ENCODE results near the gene BCL3. TPM values are rescaled to one million over a fixed set of nuclear protein-coding genes. Genes with fewer than 3 reads are reported as not detected.
A peak's percentile ranks its signal among the peaks of the same experiment; 100 is the strongest.

Gene BCL3
- total and polyA plus RNA-seq, 7 experiments from 2014 or later = 3.3 to 107 (median 15.0) TPM

DNA sequence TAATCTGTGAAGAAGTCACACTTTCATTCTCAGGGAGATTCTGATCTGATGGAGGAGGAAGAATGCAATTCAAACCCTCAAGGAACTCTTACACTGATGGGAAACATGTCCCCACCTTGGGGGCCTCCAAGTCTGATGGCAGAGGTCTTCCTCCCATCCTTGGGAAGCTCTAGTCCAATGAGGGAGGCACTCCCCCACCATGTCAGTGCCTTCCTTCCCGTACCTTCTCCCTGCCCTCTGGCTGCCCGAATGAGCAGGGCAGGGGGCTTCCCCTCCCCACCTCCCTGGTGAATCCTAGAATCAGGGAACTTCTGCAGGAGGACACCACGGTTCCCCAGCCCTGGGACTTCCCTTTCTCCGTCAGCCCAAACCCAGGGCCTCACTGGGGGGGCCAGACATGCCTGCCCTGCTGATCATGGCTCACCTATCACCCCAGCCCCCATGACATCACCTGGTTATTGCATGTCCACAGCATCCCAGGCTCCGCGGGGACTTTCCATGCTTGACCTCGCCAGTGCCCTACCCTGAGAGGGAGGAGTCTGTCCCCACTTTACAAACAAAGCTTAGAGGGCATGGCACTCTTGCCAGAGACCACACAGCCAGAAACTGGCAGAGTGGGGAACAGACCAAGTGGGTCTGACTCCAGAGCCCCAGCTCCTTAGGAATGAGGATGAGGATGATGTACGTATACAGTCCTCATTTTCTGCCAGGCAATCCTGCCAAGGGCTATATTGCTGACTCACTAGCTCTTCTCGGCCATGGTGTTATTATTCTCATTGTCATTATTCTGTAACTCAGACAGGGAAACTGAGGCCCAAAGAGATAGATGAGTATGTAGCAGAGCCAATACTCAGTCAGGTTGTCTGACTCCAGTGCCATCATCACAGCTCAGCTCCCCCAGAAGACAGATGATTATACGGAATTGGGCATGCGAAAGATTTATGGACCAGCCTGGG, 9.6 kb upstream of the BCL3 start:
- Mint-ChIP-seq H3K27ac (peak overlapping the region in 1 of 9 donors; percentile 21), H3K27me3 (peaks cover 0 to 11% (median 0%) of the 10 kb centered on the region in 5 donors), H3K36me3 (no peaks in the 10 kb centered on the region), H3K4me1 (peaks cover 7 to 31% (median 14%) of the 10 kb centered on the region in 7 donors), H3K9me3 (no peaks in the 10 kb centered on the region), H3K4me3 (no peak overlapping the region)
- POLR2A ChIA-PET = interaction anchor here (1.0 kb wide), 1 partner anchor 35 kb away, joined by 3 read pairs; no protein-coding TSS in a partner anchor
- Histone ChIP-seq H3K4me1 (ENCODE audit: control insufficient read depth in 2 of 2, insufficient read depth in 2 of 2, low read length in 2 of 2) (no peaks in the 10 kb centered on the region), H3K36me3 (ENCODE audit: control insufficient read depth in 2 of 3, insufficient read depth in 3 of 3, low read length in 3 of 3) (no peaks in the 10 kb centered on the region), H3K27ac (ENCODE audit: low read depth, low read length) (no peak overlapping the region), H3K9me3 (ENCODE audit: control insufficient read depth in 2 of 3, low read length in 3 of 3) (no peaks in the 10 kb centered on the region), H3K27me3 (ENCODE audit: control insufficient read depth in 2 of 2, insufficient read depth in 2 of 2, low read length in 2 of 2) (no peaks in the 10 kb centered on the region), H3K4me3 (ENCODE audit: low read length) (no peak overlapping the region)
- CTCF ChIA-PET = interaction anchor here (0.5 to 1.6 kb wide), 4 partner anchors 12 to 56 kb away, joined by 3 to 4 read pairs (median 4); no protein-coding TSS in a partner anchor
- DNase-seq (no peak), ATAC-seq (peak; percentile 57)
- intact Hi-C loops (cut with micrococcal nuclease) = no loop called here

DNA sequence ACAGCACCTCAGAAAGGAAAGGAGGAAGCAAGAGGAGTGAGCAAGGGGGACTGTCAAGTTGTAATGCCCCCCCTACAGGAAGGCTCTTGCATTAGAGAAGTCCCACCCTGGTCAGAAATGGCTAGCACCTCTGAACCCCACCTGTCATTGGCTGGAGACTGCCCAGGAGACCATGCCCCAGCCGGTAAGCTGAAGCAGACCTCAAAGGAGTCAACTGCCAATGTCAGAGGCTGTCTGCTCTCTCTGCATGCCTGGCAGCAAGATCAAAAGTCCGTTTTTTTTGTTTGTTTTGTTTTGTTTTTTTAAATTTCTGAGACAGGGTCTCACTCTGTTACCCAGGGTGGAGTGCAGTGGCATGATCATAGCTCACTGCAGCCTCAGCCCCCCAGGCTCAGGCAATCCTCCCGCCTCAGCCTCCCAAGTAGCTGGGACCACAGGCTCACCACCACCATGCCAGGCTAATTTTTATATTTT, 8.1 kb upstream of the BCL3 start:
- Mint-ChIP-seq H3K27me3 (peaks cover 0 to 4% (median 0%) of the 10 kb centered on the region in 5 donors), H3K4me3 (no peak overlapping the region), H3K9me3 (no peaks in the 10 kb centered on the region), H3K27ac (peak overlapping the region in 2 of 9 donors; percentile 51 to 71), H3K36me3 (no peaks in the 10 kb centered on the region), H3K4me1 (peaks cover 7 to 25% (median 13%) of the 10 kb centered on the region in 7 donors)
- Histone ChIP-seq H3K4me1 (ENCODE audit: control insufficient read depth in 2 of 2, insufficient read depth in 2 of 2, low read length in 2 of 2) (no peaks in the 10 kb centered on the region), H3K36me3 (ENCODE audit: control insufficient read depth in 2 of 3, insufficient read depth in 3 of 3, low read length in 3 of 3) (no peaks in the 10 kb centered on the region), H3K9me3 (ENCODE audit: control insufficient read depth in 2 of 3, low read length in 3 of 3) (no peaks in the 10 kb centered on the region), H3K4me3 (ENCODE audit: low read length) (no peak overlapping the region), H3K27ac (ENCODE audit: low read depth, low read length) (no peak overlapping the region), H3K27me3 (ENCODE audit: control insufficient read depth in 2 of 2, insufficient read depth in 2 of 2, low read length in 2 of 2) (no peaks in the 10 kb centered on the region)
- ATAC-seq = no peak
- intact Hi-C loops (cut with micrococcal nuclease) = no loop called here
- no peak for DNase-seq
- ChIA-PET POLR2A (no interaction called here), CTCF (interaction anchor here (1.6 kb wide), 1 partner anchor 30 kb away, joined by 4 read pairs; no protein-coding TSS in a partner anchor)

DNA sequence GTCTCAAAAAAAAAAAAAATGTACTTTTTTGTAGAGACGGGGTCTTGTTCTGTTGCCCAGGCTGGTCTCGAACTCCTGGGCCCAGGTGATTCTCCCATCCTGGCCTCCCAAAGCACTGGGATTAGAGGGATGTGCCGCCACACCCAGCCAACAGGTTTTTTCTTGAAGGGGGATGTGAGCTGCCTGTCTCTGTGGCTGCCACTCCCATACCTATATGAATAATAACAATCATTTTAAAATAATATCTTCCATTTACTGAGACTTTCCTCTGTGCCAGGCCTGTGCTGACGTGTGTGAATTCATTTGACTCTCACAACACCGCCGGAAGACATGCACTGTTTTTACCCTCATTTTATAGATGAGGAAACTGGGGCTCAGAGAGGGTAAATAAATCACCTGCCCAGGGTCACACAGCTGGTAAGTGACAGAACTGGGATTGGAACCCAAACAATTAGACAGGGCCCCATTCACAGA, 7.2 kb upstream of the BCL3 start:
- Mint-ChIP-seq H3K4me1 (peaks cover 7 to 34% (median 14%) of the 10 kb centered on the region in 7 donors), H3K27me3 (peaks cover 0 to 5% (median 0%) of the 10 kb centered on the region in 5 donors), H3K27ac (peak overlapping the region in 7 of 9 donors; percentile 11 to 76 (median 48)), H3K9me3 (no peaks in the 10 kb centered on the region), H3K4me3 (no peak overlapping the region), H3K36me3 (no peaks in the 10 kb centered on the region)
- ATAC-seq = no peak
- H3K4me1 ChIP-seq (ENCODE audit: control insufficient read depth in 2 of 2, insufficient read depth in 2 of 2, low read length in 2 of 2) = no peaks in the 10 kb centered on the region
- ChIA-PET POLR2A (no interaction called here), CTCF (no interaction called here)
- no peak overlapping the region for H3K4me3 ChIP-seq (ENCODE audit: low read length)
- no peaks in the 10 kb centered on the region for H3K27me3 ChIP-seq (ENCODE audit: control insufficient read depth in 2 of 2, insufficient read depth in 2 of 2, low read length in 2 of 2)
- no peaks in the 10 kb centered on the region for H3K36me3 ChIP-seq (ENCODE audit: control insufficient read depth in 2 of 3, insufficient read depth in 3 of 3, low read length in 3 of 3)
- H3K27ac ChIP-seq (ENCODE audit: low read depth, low read length) = no peak overlapping the region
- no peak for DNase-seq
- intact Hi-C loops (cut with micrococcal nuclease) = no loop called here
- H3K9me3 ChIP-seq (ENCODE audit: control insufficient read depth in 2 of 3, low read length in 3 of 3) = no peaks in the 10 kb centered on the region

DNA sequence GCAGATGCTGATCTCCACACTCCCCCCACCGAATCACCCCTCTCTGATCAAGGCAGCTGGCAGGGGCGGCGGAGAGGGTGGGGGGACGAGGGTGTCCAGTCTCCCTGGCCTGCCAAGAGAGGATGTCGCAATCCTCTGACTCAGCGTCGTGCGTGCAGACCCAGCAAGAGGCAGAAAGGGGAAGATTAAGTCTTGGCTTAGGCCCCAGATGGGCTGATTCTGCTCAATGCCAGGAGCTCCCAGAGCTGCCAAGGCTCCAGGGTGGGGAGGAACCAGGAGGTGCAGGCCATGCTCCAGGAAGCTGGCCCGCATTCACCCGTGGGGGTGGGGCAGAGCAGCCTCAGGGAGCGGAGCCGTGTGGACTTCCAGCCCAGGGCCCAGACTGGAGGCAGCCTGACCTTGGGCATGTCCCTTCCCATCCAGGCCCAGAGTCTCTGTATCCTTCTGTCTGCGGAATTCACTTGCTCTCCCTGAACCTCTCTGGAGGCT, 6.6 kb upstream of the BCL3 start:
- H3K27me3 Mint-ChIP-seq = peaks cover 0 to 6% (median 0%) of the 10 kb centered on the region in 5 donors
- H3K4me1 ChIP-seq (ENCODE audit: control insufficient read depth in 2 of 2, insufficient read depth in 2 of 2, low read length in 2 of 2) = peaks cover 0 to 2% of the 10 kb centered on the region in 2 donors
- no peaks in the 10 kb centered on the region for H3K36me3 ChIP-seq (ENCODE audit: control insufficient read depth in 2 of 3, insufficient read depth in 3 of 3, low read length in 3 of 3)
- no peak overlapping the region for H3K27ac ChIP-seq (ENCODE audit: low read depth, low read length)
- H3K36me3 Mint-ChIP-seq = no peaks in the 10 kb centered on the region
- H3K9me3 ChIP-seq (ENCODE audit: control insufficient read depth in 2 of 3, low read length in 3 of 3) = no peaks in the 10 kb centered on the region
- ATAC-seq (peak; percentile 83), DNase-seq (no peak)
- ChIA-PET CTCF (interaction anchor here (0.6 to 1.5 kb wide), 2 partner anchors 9 to 10 kb away, joined by 4 read pairs; no protein-coding TSS in a partner anchor), POLR2A (no interaction called here)
- H3K27me3 ChIP-seq (ENCODE audit: control insufficient read depth in 2 of 2, insufficient read depth in 2 of 2, low read length in 2 of 2) = no peaks in the 10 kb centered on the region
- no peak overlapping the region for H3K4me3 ChIP-seq (ENCODE audit: low read length)
- H3K4me3 Mint-ChIP-seq = no peak overlapping the region
- intact Hi-C loops (cut with micrococcal nuclease) = no loop called here
- peak overlapping the region in 5 of 9 donors; percentile 11 to 75 (median 51) for H3K27ac Mint-ChIP-seq
- H3K4me1 Mint-ChIP-seq = peaks cover 7 to 40% (median 17%) of the 10 kb centered on the region in 7 donors
- H3K9me3 Mint-ChIP-seq = no peaks in the 10 kb centered on the region

DNA sequence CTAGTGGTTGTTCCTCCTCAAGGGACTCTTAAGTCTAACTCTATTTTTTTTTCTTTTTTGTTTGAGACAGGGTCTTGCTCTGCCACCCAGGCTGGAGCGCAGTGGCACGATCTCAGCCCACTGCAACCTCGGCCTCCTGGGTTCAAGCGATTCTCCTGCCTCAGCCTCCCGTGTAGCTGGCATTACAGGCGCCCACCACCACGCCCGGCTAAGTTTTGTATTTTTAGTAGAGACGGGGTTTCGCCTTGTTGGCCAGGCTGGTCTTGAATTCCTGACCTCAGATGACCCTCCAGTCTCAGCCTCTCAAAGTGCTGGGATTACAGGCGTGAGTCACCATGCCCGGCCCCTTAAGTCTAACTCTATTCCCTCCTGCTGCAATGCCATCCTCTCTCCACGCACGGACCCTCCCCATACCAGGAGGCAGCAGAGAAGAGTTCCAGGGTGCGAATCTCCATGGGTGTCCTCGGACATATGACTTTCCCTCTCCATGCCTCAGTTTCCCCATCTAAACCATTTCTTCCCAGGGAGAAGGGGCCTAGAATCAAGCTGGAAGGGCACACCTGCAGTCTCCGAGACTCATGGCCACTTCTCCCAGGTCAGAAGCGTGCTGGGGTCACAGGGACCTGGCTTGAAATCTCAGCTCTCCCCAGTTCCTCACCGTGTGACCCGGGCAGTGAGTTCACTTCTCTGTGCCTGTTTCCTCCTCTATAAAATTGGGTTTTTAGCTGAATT, 6.0 kb upstream of the BCL3 start:
- Mint-ChIP-seq H3K4me1 (peaks cover 7 to 42% (median 21%) of the 10 kb centered on the region in 7 donors), H3K27me3 (peaks cover 0 to 3% (median 0%) of the 10 kb centered on the region in 5 donors), H3K36me3 (no peaks in the 10 kb centered on the region), H3K4me3 (no peak overlapping the region), H3K9me3 (no peaks in the 10 kb centered on the region), H3K27ac (peak overlapping the region in 7 of 9 donors; percentile 14 to 76 (median 56))
- no peak for DNase-seq
- no peaks in the 10 kb centered on the region for H3K27me3 ChIP-seq (ENCODE audit: control insufficient read depth in 2 of 2, insufficient read depth in 2 of 2, low read length in 2 of 2)
- H3K9me3 ChIP-seq (ENCODE audit: control insufficient read depth in 2 of 3, low read length in 3 of 3) = no peaks in the 10 kb centered on the region
- ATAC-seq = no peak
- ChIA-PET POLR2A (interaction anchor here (0.6 to 2.0 kb wide), 3 partner anchors 11 to 61 kb away, joined by 3 to 6 read pairs (median 3); no protein-coding TSS in a partner anchor), CTCF (interaction anchor here (0.6 to 1.5 kb wide), 3 partner anchors 8 to 19 kb away, joined by 3 to 4 read pairs (median 4); no protein-coding TSS in a partner anchor)
- peaks cover 0 to 5% of the 10 kb centered on the region in 2 donors for H3K4me1 ChIP-seq (ENCODE audit: control insufficient read depth in 2 of 2, insufficient read depth in 2 of 2, low read length in 2 of 2)
- H3K36me3 ChIP-seq (ENCODE audit: control insufficient read depth in 2 of 3, insufficient read depth in 3 of 3, low read length in 3 of 3) = no peaks in the 10 kb centered on the region
- intact Hi-C loops (cut with micrococcal nuclease) = no loop called here
- no peak overlapping the region for H3K27ac ChIP-seq (ENCODE audit: low read depth, low read length)
- H3K4me3 ChIP-seq (ENCODE audit: low read length) = no peak overlapping the region

DNA sequence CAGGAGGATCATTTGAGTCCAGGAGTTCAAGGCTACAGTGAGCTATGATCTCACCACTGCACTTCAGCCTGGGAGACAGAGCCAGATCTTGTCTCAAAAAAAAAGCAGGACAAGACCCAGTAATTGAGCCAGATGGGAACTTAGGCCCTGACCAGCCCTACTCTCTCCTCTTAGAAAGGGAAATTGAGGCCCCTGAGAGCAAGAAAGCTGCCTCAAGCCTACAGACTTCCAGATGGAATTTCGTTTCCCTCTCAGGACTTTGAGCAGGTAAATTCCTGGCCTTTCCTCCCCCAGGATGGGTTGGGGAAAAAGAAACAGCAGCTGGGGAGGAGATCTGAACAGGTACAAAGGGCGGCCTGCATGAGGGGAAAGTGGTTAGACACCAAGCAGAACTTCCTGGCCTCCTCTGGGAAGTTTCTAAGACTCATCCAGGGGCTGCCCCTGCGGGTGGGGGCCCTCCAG, 3.6 kb upstream of the BCL3 start:
- H3K4me1 Mint-ChIP-seq = peaks cover 22 to 45% (median 36%) of the 10 kb centered on the region in 7 donors
- intact Hi-C loops (cut with micrococcal nuclease) = loop anchor here in 1 of 2 donors (5.0 kb wide), 2 partner anchors 347 to 732 kb away; partner anchors contain the start of gene PPP1R37
- CTCF ChIA-PET = interaction anchor here (0.8 to 1.3 kb wide), 2 partner anchors 14 to 23 kb away, joined by 3 read pairs; no protein-coding TSS in a partner anchor

More for the DNA sequence above, 3.6 kb upstream of the BCL3 start:
- peaks cover 0 to 3% (median 0%) of the 10 kb centered on the region in 5 donors for H3K27me3 Mint-ChIP-seq
- ATAC-seq (no peak), DNase-seq (no peak)
- peak overlapping the region in 8 of 9 donors; percentile 25 to 95 (median 48) for H3K27ac Mint-ChIP-seq
- H3K9me3 Mint-ChIP-seq = no peaks in the 10 kb centered on the region
- Histone ChIP-seq H3K27ac (ENCODE audit: low read depth, low read length) (no peak overlapping the region), H3K9me3 (ENCODE audit: control insufficient read depth in 2 of 3, low read length in 3 of 3) (no peaks in the 10 kb centered on the region), H3K4me1 (ENCODE audit: control insufficient read depth in 2 of 2, insufficient read depth in 2 of 2, low read length in 2 of 2) (peaks cover 6 to 13% of the 10 kb centered on the region in 2 donors), H3K27me3 (ENCODE audit: control insufficient read depth in 2 of 2, insufficient read depth in 2 of 2, low read length in 2 of 2) (no peaks in the 10 kb centered on the region), H3K36me3 (ENCODE audit: control insufficient read depth in 2 of 3, insufficient read depth in 3 of 3, low read length in 3 of 3) (no peaks in the 10 kb centered on the region), H3K4me3 (ENCODE audit: low read length) (no peak overlapping the region)
- no peak overlapping the region for H3K4me3 Mint-ChIP-seq
- POLR2A ChIA-PET = interaction anchor here (1.4 kb wide), 1 partner anchor 8 kb away, joined by 3 read pairs; no protein-coding TSS in a partner anchor
- peaks cover 0 to 13% (median 0%) of the 10 kb centered on the region in 5 donors for H3K36me3 Mint-ChIP-seq

All from naive thymus-derived CD4-positive, alpha-beta T cell (primary cell).